ENCODE data around the gene RALGAPA1. TPM values are rescaled to one million over a fixed set of nuclear protein-coding genes. Genes with fewer than 3 reads are reported as not detected.

RALGAPA1 gene
- total RNA-seq, 2 experiments from 2014 or later, result 27.6 to 36.5 TPM

- Histone ChIP-seq H3K36me3 (ENCODE audit: insufficient read depth, low read length) (peaks cover 28% of the 10 kb centered on the region), H4K20me1 (ENCODE audit: insufficient read depth, low read length) (no peaks in the 10 kb centered on the region), H3K4me2 (ENCODE audit: low read length) (peak overlapping the region; percentile 71), H3K4me1 (ENCODE audit: insufficient read depth, low read length, poor library complexity, severe bottlenecking) (peaks cover 60% of the 10 kb centered on the region), H2AFZ (ENCODE audit: low read length) (peak overlapping the region; percentile 43; the same call in 1 of the 2 replicates), H3K9me3 (ENCODE audit: low read length) (peaks cover 13% of the 10 kb centered on the region; the same call in 1 of the 2 replicates), H3K27ac (ENCODE audit: low read depth, low read length, poor library complexity, severe bottlenecking) (peak overlapping the region; percentile 82), H3K4me3 (ENCODE audit: low read depth, low read length, poor library complexity, severe bottlenecking) (peak overlapping the region; percentile 59), H3K79me2 (ENCODE audit: insufficient read depth, low read depth, low read length) (peaks cover 8% of the 10 kb centered on the region; the same call in 1 of the 2 replicates), H3K9me2 (ENCODE audit: insufficient read depth, low read length) (no peaks in the 10 kb centered on the region)
- POLR2A ChIA-PET, result interaction anchor here (0.6 to 0.9 kb wide), 2 partner anchors 313 to 1827 kb away, joined by 3 to 5 read pairs; no protein-coding TSS in a partner anchor
- CTCF ChIA-PET (ENCODE audit: unreplicated experiment), result no interaction called here
- no TSS peak for BruUV-seq (replicated peaks)
- TF ChIP-seq EZH2phosphoT487 (IDR thresholded peaks at IDR 0.05; ENCODE audit: borderline replicate concordance, low read depth, low read length), result no peak
- peak; percentile 68 for TF ChIP-seq CTCF (conservative IDR thresholded peaks at IDR 0.05; ENCODE audit: low read length)
- intact Hi-C loops (cut with micrococcal nuclease; ENCODE audit: unreplicated experiment), result loop anchor here (1.0 to 10.0 kb wide), 3 partner anchors 30 to 519 kb away; partner anchors contain the start of gene BRMS1L
- peak; percentile 93 for DNase-seq (ENCODE audit: low spot score)
Observed at GRCh38 chr14:35855876-35856481, 46.9 kb upstream of the RALGAPA1 start.

GRCh38 chr14:35854696-35855270 lies 45.7 kb upstream of the RALGAPA1 start:
- CTCF ChIA-PET (ENCODE audit: unreplicated experiment), result no interaction called here
- H3K36me3 ChIP-seq (ENCODE audit: insufficient read depth, low read length), result peaks cover 31% of the 10 kb centered on the region
- H3K4me2 ChIP-seq (ENCODE audit: low read length), result peak overlapping the region; percentile 71
- no peaks in the 10 kb centered on the region for H4K20me1 ChIP-seq (ENCODE audit: insufficient read depth, low read length)
- H3K27ac ChIP-seq (ENCODE audit: low read depth, low read length, poor library complexity, severe bottlenecking), result peak overlapping the region; percentile 82
- no peak overlapping the region for H2AFZ ChIP-seq (ENCODE audit: low read length)
- DNase-seq (ENCODE audit: low spot score), result peak; percentile 16
- H3K9me3 ChIP-seq (ENCODE audit: low read length), result peaks cover 15% of the 10 kb centered on the region; the same call in 1 of the 2 replicates
- H3K4me1 ChIP-seq (ENCODE audit: insufficient read depth, low read length, poor library complexity, severe bottlenecking), result peaks cover 52% of the 10 kb centered on the region
- POLR2A ChIA-PET, result interaction anchor here (0.6 to 2.4 kb wide), 7 partner anchors 13 to 864 kb away, joined by 3 to 17 read pairs (median 4); partner anchors contain the start of gene BRMS1L
- TF ChIP-seq EZH2phosphoT487 (IDR thresholded peaks at IDR 0.05; ENCODE audit: borderline replicate concordance, low read depth, low read length), result no peak
- TF ChIP-seq CTCF (conservative IDR thresholded peaks at IDR 0.05; ENCODE audit: low read length), result no peak
- no TSS peak for BruUV-seq (replicated peaks)
- H3K4me3 ChIP-seq (ENCODE audit: low read depth, low read length, poor library complexity, severe bottlenecking), result no peak overlapping the region
- no peaks in the 10 kb centered on the region for H3K9me2 ChIP-seq (ENCODE audit: insufficient read depth, low read length)
- intact Hi-C loops (cut with micrococcal nuclease; ENCODE audit: unreplicated experiment), result loop anchor here (10.0 kb wide), 2 partner anchors 460 to 520 kb away; no protein-coding TSS in a partner anchor
- peaks cover 8% of the 10 kb centered on the region; the same call in 1 of the 2 replicates for H3K79me2 ChIP-seq (ENCODE audit: insufficient read depth, low read depth, low read length)
